HTERT RPE-1 (cell line): Measurements from ENCODE around the gene NKX2-2.

Experiments used
- in situ Hi-C: fragments of 300-500 bp; cut with MboI; formaldehyde crosslinking; loops from 4 replicates; pipeline ENCODE4 v1.14.3; 2020; ENCODE audit warnings: low sequenced_read_pairs

NKX2-2 gene

DNA sequence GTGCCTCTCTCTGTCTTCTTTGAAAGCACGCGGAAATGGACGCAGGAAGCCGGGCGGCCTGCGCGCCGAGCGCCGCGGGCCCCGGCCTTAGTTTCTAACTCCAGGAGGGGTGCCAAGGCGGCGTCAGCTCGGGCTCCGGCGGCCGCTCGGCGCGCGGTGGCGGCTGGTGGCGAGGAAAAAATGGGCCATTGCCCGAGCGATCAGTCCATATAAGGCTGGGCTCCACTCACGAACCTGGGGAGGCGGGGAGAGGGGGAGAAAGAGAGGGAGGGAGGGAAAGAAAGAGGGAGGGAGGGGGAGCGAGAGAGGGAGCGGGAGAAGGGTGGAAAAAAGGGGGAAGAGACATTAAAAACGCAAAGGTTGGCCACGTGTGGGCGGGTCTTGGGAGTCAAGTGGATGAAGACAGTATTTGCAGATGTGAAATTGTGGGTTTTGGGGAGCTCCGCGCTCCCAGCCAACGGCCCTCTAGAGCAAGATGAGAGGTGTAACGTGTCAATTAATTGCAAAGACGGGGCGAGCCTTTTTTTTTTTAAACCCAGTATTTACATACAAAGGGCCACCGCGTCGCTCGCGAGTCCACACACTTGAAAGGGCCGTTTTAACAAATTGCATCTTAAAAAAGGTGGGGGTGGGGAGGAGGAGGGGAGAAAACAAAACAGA, at the start of gene NKX2-2:
Gene NKX2-2 (minus strand): TSS at position 184 of the 660 bp plus-strand sequence. CDS start 395 bp downstream, outside the sequence.
- in situ Hi-C loops: no loop called here

- in situ Hi-C loops: no loop called here
Measured at GRCh38 chr20:21562656-21563055, 48.8 kb upstream of the NKX2-2 start.

- in situ Hi-C loops: no loop called here
Measured at GRCh38 chr20:21559305-21559704, 45.4 kb upstream of the NKX2-2 start.

DNA sequence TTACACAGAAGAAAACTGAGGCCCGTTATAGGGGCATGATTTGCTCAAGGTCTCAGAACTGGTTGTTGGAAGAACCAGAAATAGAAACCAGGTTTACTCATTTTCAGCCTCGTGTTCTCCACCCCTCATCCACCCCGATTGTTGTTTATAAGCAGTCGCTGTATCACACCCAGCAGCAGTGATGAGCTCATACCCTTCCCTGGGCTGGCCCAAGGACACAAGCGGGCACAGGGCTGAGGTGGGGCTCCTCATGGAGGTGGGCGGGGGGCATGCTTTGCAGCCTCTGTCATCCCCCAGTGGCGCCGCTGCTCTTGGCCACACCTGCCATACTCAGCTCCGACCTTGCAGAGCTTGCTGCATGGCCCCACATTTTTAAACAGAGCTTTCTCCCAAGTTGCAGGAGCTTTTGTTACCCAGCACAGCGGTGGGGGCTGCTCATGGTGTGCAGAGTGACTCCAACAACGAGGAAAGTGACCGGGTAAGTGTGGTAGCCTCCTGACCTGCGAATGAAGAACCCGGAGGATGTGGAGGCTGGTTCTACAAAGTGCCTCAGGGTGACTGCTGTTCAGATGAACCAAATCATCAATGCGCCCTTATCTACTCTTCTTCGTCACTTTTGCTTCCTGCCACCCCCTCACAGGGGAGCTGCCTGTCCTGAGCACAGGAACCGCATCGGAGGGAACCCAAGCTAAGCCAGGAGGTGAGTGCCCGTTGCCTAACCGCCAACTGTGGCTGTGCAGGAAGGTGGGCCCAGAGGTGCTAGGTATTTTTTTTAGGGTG, 43.6 kb upstream of the NKX2-2 start:
- in situ Hi-C loops: no loop called here

- in situ Hi-C loops: no loop called here
Measured at GRCh38 chr20:21556398-21556797, 42.5 kb upstream of the NKX2-2 start.

- in situ Hi-C loops: no loop called here
Measured at GRCh38 chr20:21555470-21556120, 41.7 kb upstream of the NKX2-2 start.

- in situ Hi-C loops: no loop called here
Measured at GRCh38 chr20:21554985-21555384, 41.1 kb upstream of the NKX2-2 start.

DNA sequence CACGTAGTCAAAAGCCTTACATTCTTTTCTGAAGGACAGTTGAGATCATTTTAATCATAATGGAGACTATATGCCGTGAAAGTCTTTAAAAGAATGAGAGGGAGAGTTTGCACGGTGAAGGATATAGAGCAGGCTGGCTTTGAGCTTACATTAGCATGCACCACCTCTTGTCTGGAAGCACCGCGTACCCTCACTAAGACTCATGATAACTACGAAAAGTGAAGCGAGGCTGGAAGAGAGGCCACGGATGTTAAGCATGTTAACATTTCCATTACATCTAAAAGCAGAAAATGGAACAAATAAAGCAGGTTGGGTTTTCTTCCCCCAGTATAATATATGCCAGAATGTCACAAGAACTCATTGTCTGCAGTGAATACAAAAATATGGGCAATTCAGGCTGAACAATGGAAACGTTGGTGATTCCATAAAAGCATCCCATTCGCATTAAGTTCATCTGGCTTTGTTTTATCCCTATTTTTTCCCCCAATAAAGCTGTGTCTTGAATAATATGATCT, 40.6 kb upstream of the NKX2-2 start:
- in situ Hi-C loops: no loop called here

DNA sequence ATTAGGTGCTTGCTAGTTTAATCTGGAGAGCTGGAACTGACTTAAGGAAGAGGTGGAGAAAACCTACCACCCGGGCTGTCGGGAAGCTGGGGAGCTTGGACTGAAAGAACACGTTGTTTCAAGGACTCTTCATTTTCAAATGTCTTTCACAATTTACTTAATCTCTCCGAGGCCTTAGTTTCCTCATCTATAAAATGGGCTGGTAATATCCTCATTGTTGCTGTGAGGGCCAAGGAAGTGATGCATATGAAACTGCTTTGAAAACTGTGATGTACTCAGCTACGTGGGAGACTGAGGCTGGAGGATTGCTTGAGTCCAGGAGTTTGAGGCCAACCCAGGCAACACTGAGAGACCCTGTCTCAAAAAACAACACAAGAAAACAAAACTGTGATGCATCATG, 36.7 kb upstream of the NKX2-2 start:
- in situ Hi-C loops: no loop called here

DNA sequence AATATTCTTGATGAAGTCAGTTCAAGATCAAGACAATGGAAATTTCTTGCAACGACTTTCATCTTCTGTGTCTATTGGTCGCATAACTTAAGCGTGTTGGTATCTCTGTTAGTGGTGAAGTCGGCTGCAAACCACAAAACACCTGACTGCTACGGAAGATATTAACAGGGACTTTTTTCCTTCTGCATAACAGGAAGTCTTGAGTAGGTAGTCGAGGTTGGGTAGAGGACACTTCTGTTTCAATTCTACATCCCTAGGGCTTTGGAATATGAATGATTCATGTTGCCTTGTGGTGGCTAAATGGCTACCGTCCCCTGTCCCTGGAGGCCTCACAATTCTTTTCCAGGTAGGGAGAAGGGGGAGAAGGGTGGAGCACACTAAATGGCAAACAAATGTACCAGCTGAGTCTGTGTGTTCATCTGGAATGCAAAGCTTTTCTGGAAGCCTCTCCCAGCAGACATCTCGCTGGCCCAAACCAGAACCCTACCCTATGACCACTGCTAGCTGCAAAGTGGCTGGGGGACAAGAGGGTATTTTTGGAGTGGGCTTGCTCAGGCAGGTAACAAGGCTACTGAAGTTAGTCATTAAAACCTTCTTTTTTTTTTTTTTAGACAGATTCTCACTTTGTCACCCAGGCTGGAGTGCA, 34.6 kb upstream of the NKX2-2 start:
- in situ Hi-C loops: no loop called here

GRCh38 chr20:21546355-21546754, 32.5 kb upstream of the NKX2-2 start:
- in situ Hi-C loops: no loop called here

- in situ Hi-C loops: no loop called here
Measured at GRCh38 chr20:21539512-21539911, 25.6 kb upstream of the NKX2-2 start.

DNA sequence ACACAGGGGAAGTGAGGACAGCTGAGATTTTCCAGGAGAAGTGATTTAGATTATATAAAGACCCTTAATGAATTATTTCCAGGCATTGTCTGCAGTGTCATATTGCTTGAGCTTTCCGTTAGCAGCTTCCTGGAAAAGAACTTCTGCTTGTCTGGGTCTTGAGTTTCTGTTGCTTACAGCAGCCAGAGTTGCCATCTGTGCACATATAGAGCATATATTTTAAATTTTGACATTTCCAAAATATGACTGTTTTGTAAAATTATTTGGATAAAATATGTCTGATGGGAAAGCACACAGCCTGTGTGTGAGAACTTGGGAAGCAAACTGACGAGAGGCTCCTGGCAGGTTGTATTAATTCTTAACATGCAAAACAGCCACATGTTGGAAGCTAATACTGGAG, 21.0 kb upstream of the NKX2-2 start:
- in situ Hi-C loops: no loop called here

GRCh38 chr20:21534453-21534852, 20.6 kb upstream of the NKX2-2 start:
- in situ Hi-C loops: no loop called here

DNA sequence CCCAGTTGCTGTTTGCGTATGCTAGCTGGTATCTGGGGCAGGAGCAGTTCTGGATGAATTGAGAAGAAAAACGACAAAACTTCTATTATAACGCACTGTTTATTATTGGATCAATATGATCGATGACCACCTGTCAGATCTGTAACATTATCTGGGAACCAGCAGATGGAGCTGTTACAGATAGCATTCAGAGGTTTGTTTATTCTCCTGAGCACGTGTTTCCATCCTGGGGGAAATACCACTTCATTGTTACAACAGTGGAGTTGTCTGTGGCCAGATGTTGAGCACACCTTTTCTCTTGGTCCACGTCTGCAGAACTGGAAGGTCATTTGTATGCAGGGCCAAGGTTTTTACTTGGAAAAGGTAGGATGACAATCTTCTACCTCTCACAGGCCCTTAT, 16.0 kb upstream of the NKX2-2 start:
- in situ Hi-C loops: no loop called here

DNA sequence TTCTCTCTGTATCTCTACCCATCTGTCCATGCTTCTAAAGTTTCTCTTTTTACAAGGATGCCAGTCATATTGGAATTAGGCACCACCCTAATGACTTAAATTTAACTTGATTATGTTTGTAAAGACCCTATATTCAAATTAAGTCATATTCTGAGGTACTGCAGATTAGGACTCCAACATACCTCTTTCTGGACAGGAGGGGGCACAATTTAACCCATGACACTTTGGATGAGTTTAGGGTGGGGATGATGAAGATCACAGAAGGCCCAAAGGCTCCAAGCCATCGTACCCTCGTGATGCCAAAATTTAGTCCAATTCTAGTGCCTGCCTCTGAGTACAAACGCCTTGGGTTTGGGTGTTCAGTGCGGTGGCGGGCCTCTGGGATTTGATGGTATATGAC, 15.0 kb upstream of the NKX2-2 start:
- in situ Hi-C loops: no loop called here

- in situ Hi-C loops: no loop called here
Measured at GRCh38 chr20:21527908-21528307, 14.0 kb upstream of the NKX2-2 start.

- in situ Hi-C loops: no loop called here
Measured at GRCh38 chr20:21526776-21527175, 12.9 kb upstream of the NKX2-2 start.

DNA sequence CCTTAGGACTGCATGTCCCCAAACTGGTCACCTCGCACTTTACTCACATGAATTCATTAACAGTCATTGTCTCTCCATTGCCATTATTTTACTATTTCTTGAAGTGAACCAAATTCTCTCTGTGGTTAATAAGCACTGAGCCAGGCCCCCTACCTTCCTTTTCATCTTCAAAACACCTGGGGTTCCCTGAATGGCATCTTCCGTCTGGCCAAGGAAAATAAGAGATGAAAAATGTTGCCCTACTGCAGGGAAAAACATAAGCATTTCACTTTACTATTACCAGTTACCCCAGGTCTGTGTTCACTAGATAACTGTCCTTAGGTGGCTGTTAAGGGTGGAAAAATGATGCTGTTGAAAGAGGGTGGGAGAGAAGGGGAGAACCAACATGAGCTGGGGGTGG, 10.0 kb upstream of the NKX2-2 start:
- in situ Hi-C loops: no loop called here

DNA sequence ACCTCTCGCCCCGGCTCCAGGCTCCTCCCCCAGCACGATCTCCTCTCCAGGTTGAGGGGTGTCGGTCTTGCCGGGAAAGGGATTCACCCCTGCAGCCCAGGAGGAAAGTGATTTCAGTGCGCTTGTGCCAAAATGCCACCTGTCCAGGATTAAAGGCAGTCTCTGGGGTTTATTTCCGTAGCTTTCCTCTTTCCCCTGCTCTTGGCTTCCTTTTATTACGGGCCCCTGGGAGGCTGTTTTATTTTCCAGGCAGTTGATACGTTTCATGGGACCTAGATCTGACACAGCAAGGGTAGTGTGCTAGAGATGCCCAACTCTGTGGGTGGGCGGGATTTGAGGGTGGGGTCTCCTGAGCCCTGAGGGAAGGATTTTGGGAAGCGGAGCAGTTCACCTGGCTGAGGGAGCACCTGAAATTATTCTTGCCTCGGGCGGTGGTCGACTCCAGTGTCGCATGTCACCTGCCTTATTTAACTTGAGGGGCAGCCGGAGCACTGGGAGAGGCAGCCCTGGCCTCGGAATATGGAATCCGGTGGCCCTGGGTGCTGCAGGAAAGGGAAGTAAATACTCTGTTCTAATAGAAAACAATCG, 9.5 kb upstream of the NKX2-2 start:
- in situ Hi-C loops: no loop called here
